NCI-H460 (cell line): ENCODE results near the gene SLC9A5. TPM values are rescaled to one million over a fixed set of nuclear protein-coding genes. Genes with fewer than 3 reads are reported as not detected.
A peak's percentile ranks its signal among the peaks of the same experiment; 100 is the strongest.

Experiments used
- DNase-seq: peaks from one replicate; pipeline ENCODE4 v3.0.0-alpha.2; 2016; ENCODE audit warnings: low read depth; ENCODE audit errors: extremely low read depth
- total RNA-seq: library from RNA; depleted of rRNA; stranded (reverse); fragments of >200 nt; shearing (Covaris generic); gene quantifications from 2 replicates; pipeline ENCODE4 v1.2.3, GENCODE V29; 2014

SLC9A5 gene
- total RNA-seq, 1 experiment from 2014 or later, result 0.94 TPM

DNA sequence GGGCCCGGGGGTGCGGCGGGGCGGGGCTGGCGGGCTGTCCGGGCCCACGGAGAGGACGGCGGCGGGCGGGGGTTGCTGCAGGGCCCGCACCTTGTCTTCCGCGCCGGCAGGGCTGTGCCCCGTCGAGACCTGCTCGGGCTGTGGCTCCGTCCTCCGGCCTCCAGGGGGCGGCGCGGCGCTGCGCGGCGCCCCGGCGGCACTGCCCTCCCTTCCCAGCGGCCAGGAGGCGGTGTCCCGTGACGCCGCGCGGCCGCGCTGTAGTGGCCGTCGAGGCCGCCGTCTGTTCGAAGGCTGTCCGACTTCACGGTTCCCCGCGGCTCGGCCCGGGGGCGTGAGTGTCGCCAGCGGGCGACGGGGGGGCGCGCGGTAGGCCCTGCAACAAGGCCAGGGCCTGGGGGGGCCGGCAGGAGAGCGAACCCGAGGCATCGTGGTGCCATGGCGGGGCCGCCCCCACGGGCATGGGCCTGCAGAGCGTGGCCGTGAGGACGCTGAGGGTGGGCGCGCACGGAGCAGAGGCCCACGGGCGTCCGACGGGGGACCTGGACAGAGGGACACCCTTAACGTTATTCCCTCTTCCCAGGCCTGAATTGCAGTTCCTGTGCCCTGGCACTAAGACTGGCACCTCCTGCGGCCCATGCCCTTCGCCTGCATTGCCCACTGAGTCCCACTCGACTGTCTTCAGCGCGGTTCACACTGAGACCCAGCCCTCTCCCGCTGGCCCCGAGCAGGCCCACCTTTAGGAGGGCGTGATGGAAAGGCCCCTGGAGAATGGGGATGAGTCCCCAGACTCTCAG, 30.7 kb downstream of the SLC9A5 start, which contains the start of gene PLEKHG4:
TSS of gene PLEKHG4 (plus strand) at position 237 of the 794 bp plus-strand sequence. CDS start at position 750, 513 bp downstream.
- DNase-seq, result peak; percentile 82

DNA sequence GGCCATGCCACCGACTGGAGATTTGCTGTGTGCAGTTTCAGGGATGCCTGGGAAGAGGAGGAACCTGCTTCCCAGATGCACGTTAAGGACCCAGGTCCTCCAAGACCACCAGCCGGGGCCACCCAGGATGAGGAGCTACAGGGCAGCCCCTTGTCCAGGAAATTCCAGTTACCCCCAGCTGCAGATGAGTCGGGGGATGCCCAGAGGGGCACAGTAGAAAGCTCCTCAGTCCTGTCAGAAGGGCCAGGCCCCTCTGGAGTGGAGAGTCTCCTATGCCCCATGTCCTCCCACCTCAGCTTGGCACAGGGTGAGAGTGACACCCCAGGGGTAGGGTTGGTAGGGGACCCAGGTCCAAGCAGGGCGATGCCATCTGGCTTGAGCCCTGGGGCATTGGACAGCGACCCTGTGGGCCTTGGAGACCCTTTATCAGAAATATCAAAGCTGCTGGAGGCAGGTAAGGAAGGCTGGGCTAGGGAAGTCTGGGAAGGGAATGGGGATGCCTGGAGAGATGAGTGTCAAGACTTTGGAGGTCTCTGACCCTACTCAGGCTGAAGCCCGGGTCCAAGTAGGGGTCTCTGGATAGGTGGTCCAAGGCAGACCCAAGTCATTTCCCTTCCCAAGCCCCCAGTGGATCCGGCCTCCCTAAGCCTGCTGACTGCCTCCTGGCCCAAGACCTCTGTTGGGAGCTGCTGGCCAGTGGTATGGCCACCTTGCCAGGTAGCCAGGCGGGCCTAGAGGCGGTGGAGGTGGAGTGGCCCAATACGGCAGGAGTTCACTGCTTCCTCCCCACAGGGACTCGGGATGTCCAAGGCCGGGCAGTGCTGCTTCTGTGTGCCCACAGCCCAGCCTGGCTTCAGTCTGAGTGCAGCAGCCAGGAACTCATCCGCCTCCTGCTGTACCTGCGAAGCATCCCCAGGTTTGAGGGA, 31.6 kb downstream of the SLC9A5 start:
- DNase-seq, result no peak

DNA sequence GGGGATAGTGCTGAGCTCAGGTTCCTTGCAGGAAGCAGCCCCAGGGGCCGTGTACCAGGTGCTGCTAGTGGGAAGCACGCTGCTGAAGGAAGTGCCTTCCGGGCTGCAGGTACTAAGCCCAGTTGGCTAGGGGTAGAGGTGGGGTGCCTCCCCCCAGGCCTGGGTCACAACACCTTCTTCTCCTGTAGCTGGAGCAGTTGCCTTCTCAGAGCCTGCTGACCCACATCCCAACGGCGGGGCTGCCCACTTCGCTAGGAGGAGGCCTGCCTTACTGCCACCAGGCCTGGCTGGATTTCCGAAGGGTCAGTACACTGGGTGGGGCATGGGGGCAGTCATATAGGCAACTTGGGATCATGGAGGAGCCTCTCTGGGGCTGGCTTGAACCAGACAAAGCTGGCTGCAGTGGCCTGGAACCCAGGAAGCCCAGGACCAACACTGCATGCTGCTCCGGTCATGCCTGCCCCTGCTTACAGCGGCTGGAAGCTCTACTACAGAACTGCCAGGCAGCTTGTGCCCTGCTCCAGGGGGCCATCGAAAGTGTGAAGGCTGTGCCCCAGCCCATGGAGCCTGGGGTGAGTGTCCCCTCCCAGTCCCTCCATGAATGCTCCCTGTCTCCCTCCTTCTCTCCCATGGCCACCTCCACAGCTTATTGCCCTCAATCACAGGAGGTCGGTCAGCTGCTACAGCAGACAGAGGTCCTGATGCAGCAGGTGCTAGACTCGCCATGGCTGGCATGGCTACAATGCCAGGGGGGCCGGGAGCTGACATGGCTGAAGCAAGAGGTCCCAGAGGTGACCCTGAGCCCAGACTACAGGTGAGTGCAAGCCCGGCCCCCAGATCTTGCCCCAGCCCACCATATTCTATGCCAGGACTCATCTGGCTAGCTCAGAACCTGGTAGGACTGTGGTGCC, 33.0 kb downstream of the SLC9A5 start:
- DNase-seq, result no peak

DNA sequence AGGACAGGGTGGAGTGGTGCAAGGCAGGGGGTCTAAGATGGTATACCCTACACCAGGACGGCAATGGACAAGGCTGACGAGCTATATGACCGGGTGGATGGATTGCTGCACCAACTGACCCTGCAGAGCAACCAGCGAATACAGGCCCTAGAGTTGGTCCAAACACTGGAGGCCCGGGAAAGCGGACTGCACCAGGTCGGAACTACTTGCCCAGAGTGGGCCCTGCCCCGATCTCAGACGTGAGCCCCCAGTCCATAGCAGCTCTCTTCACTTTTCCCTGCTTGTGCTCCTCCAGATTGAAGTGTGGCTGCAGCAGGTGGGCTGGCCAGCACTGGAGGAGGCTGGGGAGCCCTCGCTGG, 33.6 kb downstream of the SLC9A5 start:
- DNase-seq, result no peak

DNA sequence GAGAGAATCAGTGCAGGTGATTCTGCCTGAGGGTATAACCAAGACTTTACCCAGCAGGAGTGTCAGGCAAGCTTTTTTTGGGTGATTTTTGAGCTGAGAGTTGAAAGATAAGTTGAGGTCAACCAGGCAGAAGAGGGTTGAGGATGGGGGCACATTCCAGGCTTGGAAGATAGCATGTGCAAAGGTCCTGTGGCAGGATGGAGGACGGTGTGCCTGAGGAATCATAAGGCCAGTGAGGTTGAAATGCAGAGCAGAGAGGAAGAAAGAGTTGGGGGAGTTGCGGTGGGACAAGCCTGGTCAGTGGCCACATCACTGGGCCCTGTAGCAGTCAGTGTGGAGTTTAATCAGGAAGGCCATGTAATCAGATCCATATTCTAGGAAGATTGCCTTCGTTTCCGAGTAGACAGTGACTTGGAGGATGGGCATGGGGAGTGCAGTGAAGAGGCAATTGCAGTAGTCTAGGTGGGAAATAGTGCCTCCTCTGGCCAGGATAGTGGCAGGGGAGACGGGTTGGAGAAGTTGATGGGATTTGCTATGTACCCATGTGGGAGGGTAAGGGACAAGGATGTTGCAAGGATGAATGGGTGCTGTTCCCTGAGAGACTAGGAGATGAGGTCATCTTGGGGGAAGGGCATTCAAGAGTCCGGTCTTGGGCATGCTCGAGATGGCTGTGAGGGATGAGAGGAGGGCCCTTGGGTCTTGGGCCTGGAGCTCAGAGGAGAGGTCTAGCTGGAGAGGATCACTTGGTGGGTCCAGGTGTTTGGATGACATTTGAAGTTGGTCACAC, 34.5 kb downstream of the SLC9A5 start:
- no peak for DNase-seq

DNA sequence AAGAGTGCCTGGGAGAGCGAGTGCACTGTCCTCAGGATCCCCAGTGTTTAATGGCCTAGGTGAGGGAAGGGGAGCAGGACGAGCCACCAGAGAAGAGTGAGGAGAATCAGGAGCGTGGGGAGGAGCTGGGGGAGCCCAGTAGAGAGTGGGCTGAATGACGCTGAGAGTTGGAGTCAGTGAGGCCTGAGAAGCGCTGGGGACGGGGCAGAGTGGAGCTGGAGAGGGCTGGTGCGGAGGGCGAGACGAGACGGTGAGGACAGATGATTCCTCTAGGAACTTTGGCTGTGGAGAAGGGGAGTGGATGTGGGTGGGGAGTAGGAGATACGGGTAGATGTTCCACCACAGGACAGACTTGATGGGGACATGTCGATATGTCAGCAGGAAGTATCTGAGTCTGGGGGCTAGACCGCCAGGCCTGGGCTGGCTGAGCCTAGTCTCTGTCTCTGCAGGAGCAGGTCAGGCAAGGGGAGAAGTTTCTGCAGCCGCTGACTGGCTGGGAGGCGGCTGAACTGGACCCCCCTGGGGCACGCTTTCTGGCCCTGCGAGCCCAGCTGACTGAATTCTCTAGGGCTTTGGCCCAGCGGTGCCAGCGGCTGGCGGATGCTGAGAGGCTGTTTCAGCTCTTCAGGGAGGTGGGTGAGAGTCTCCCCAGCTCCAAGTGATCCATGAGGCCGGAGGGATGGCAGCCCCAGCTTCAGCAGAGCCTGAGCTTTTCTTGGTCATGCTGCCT, 35.2 kb downstream of the SLC9A5 start:
- DNase-seq, result no peak

DNA sequence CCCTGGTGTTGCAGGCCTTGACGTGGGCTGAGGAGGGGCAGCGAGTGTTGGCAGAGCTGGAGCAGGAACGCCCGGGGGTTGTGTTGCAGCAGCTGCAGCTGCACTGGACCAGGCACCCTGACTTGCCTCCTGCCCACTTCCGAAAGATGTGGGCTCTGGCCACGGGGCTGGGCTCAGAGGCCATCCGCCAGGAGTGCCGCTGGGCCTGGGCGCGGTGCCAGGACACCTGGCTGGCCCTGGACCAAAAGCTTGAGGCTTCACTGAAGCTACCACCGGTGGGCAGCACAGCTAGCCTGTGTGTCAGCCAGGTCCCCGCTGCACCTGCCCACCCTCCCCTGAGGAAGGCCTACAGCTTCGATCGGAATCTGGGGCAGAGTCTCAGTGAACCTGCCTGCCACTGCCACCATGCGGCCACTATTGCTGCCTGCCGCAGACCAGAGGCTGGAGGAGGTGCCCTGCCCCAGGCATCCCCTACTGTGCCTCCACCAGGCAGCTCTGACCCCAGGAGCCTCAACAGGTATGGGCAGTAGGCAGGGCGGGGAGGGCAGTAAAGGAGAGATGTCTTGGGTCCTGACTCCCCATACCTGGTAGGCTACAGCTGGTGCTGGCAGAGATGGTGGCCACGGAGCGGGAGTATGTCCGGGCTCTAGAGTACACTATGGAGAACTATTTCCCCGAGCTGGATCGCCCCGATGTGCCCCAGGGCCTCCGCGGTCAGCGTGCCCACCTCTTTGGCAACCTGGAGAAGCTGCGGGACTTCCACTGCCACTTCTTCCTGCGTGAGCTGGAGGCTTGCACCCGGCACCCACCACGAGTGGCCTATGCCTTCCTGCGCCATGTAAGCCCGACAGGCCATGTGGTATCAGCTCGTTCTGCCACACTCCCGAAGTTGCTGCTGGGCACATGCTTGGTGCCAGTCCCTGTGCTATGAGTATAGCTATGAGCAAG, 36.2 kb downstream of the SLC9A5 start:
- peak; percentile 47 for DNase-seq

DNA sequence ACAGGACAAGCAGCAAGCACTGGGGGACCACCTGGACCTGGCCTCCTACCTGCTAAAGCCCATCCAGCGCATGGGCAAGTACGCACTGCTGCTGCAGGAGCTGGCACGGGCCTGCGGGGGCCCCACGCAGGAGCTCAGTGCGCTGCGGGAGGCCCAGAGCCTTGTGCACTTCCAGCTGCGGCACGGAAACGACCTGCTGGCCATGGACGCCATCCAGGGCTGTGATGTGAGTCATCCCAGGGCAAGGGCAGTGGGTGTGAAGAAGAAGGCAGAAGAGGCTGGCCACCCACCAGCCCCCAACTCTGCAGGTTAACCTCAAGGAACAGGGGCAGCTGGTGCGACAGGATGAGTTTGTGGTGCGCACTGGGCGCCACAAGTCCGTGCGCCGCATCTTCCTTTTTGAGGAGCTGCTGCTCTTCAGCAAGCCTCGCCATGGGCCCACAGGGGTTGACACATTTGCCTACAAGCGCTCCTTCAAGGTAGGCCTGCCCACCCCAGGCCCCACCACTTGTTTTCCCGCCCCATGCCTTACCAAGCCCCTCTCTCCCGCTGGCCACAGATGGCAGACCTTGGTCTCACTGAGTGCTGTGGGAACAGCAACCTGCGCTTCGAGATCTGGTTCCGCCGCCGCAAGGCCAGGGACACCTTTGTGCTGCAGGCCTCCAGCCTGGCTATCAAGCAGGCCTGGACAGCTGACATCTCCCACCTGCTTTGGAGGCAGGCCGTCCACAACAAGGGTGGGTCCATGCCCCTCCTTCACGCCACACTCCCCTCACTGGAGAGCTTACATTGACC, 37.9 kb downstream of the SLC9A5 start:
- DNase-seq, result no peak

DNA sequence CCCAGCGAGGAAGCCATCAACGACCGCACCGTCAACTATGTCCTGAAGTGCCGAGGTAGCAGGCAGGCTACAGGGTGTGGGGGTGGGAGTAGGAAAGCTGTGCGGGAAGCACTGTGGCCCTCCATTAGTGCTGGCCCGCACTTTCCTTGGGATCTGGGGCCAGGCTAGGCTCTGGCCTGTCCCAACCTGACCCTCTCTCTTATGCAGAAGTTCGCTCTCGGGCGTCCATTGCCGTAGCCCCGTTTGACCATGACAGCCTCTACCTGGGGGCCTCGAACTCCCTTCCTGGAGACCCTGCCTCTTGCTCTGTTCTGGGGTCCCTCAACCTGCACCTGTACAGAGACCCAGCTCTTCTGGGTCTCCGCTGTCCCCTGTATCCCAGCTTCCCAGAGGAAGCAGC, 39.2 kb downstream of the SLC9A5 start:
- DNase-seq, result no peak

DNA sequence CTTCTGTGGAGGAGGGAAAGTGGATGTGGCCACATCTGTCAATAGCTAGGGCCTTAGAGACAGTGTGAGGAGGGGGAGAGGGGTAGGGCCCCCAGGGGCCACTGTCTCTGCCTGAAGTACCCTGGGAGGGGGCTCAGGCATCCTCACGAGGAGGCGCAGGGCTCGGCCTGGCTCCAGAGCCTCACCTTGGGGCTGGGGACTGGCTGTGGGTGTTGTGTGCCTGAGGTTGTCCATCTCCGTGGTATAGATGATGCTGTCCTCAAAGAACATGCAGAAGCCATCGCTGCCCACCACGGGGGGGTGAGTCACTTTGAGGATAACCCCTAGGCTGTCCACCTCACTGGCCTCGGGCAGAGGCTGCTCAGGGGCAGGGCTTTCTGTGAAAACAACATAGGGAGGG, 42.7 kb downstream of the SLC9A5 start:
- no peak for DNase-seq

DNA sequence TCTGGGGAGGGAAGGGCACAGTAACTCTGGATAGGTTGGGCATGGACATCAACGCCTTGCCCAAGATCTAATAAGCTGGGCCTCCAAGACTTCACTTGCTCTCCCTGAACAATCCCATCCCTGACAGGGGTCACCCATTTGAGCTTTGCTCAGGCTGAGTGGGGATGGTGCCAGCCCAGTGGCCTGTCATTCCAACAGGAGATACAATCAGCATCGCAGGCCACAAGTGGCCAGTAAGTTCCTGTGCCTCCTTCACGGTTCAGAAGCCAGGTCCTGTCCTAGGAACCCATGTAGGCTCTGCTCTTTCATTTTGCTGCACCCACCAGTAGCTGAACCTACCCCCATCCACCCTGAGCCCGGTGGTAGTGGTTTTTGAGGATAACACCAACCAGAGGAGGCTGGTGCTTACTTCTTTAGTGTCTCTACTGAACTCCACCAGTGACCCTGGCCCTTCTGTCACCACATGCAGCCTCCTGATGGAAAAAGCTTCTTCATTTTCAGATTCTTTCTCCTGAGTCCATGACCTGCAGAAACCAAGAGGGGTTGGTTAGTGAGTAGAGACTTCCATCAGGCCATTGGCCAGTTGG, 45.5 kb downstream of the SLC9A5 start:
- DNase-seq, result no peak

DNA sequence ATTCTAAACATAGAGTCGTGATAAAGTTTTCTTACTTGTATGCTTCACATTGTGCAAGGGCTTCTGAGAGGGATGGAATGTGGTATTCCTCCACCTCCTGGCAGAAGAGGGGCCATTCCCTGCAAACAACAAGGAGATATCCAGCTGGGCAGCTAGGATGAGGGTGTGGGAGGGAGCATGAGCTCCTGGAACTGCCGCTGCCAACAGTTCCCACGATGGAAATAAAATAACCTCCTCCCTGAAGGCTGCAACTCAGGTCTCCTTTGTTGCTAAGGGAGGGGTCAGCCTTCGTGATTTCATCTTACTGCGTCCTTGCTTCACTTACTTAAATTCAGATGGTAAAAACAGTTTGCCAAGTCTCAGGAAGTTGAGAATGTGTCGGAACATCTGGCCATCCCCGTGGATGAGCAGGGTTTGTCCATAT, 46.2 kb downstream of the SLC9A5 start:
- DNase-seq, result no peak

DNA sequence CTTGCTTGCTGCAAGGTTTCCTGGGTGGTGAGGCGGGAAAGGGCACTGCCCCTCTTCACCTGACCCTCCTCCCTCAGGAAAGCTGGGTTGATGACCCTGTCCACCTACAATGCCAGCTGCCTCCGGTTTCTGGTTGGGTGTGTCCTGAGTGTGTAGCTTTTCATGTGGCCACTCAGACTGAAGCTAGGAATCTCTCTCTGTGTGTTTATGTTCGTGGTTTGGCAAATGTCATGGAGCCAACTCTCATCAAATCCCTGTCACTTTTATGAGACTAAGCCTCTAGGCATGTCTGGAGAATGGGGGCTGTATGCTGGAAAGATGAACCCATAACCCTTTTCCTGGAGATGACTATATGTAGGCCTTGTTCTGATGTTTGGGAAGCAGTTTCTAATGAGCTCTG, 47.6 kb downstream of the SLC9A5 start:
- DNase-seq, result no peak

DNA sequence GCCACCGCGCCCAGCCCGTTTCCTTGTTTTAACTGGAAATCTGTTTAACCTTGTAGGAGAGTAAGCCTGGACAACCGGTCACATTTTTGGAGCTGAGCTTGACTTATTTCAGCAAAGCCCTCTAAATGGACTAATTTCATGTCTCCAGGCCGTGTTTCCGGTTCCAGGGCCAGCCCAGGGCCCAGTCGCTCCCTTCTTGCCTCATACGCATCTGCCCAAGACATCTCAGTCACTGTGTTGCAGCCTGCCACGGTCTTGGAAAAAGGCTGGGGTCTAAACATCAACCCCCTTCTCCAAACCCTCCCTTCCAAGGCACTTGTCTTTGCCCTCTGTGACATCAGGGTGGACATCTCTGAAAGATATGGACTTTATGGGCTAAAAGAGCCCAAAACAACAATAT, 49.5 kb downstream of the SLC9A5 start:
- no peak for DNase-seq

DNA sequence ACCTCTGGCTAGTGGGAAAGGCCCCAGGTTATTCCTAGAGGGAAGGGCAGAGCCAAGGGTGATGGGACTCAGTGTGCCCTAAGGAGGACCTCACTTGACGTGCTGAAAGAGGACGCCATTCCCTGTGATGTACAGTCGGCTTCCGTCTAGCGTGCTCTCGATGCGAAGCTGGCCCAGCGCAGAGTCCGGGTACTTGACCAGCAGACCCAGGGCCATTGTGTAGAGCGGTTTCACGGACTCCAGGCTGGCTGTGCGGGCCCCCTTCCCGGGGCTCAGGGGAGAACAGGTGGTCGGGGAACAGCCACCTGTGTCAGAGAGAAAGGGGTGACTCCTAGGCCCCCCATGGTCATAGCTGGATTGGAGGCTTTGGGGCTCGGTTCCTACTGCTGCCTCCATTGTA, 50.5 kb downstream of the SLC9A5 start:
- no peak for DNase-seq

DNA sequence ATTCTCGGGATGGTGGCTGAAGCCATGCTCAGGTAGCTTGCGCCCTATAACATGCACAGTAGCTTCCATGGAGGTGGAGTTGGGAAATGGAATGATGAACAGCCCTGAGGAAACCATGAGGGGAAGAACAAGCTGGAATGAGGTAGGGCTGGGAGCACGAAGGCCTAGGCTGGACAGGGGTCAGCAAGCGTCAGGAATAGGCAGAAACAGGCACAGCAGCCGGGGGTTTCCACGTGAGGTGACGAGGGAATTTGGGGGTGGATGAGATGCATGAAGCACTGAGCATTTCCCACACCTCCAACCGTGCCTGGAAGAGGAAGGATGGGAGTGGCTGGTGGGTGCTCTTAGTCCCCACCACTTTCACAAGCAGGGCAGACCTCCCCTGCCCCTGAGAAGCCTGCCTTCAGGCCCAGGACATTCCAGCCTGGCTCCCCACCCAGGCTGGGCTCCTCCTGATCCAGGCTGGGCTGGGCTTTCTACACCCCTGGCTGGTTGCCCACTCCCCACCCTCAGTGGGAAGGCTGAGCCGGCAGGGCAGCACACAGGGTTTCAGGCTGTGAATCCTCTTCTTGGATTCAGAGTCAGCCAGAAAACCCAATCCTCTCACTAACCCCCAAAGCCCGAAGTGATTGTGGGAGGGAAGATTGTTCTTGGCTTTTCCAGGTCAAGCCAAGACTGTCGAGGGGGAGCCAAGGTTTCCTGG, 52.5 kb downstream of the SLC9A5 start:
- no peak for DNase-seq
